ENCODE data around the gene PAX9.

Gene PAX9

DNA sequence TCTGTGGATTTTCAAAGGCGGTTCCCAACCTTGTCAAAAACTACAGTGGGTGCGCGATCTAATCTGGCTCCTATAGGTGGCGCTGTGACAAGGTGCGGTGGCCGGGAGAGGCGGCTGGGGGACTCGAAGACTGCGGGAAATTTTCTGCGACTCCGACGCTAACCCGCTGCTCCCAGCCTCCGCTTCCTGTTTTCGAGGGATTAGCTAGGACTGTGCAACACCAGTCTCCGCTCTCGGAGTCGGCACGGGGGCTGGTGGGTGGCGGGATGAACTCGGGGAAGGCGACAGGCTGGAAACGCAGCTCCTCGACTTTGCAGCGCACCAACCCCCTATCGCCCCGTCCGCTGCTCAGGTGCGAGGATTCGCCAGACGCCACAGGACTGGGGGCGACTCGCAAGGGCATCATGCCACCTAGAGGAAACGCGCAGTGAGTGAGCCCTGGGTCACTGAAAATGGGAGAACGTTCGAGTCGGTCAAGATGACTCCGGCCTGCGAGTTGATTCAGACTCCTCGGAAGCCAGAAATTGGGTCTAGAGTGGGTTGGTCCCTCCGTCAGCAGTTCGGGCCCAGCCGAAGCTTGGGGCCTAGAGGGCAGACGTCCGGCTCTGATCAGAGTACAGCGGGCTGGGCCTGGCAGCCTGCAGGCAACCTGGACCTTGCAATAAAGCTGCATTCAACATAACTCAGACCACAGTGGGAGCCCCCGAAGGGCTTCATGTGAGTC, 5.5 kb upstream of the PAX9 start:
- H3K27ac ChIP-seq, result no peak overlapping the region
- TF ChIP-seq, protein P1, sequence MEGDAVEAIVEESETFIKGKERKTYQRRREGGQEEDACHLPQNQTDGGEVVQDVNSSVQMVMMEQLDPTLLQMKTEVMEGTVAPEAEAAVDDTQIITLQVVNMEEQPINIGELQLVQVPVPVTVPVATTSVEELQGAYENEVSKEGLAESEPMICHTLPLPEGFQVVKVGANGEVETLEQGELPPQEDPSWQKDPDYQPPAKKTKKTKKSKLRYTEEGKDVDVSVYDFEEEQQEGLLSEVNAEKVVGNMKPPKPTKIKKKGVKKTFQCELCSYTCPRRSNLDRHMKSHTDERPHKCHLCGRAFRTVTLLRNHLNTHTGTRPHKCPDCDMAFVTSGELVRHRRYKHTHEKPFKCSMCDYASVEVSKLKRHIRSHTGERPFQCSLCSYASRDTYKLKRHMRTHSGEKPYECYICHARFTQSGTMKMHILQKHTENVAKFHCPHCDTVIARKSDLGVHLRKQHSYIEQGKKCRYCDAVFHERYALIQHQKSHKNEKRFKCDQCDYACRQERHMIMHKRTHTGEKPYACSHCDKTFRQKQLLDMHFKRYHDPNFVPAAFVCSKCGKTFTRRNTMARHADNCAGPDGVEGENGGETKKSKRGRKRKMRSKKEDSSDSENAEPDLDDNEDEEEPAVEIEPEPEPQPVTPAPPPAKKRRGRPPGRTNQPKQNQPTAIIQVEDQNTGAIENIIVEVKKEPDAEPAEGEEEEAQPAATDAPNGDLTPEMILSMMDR (IDR thresholded peaks at IDR 0.05), result peak; percentile 94
- no peak for TF ChIP-seq ZFX (IDR thresholded peaks at IDR 0.05; ENCODE audit: borderline replicate concordance)

- TF ChIP-seq ZFX (IDR thresholded peaks at IDR 0.05; ENCODE audit: borderline replicate concordance), result no peak
- TF ChIP-seq, protein P1 (IDR thresholded peaks at IDR 0.05), result no peak
- no peak overlapping the region for H3K27ac ChIP-seq
Observed at GRCh38 chr14:36656687-36657398, 4.8 kb upstream of the PAX9 start.

DNA sequence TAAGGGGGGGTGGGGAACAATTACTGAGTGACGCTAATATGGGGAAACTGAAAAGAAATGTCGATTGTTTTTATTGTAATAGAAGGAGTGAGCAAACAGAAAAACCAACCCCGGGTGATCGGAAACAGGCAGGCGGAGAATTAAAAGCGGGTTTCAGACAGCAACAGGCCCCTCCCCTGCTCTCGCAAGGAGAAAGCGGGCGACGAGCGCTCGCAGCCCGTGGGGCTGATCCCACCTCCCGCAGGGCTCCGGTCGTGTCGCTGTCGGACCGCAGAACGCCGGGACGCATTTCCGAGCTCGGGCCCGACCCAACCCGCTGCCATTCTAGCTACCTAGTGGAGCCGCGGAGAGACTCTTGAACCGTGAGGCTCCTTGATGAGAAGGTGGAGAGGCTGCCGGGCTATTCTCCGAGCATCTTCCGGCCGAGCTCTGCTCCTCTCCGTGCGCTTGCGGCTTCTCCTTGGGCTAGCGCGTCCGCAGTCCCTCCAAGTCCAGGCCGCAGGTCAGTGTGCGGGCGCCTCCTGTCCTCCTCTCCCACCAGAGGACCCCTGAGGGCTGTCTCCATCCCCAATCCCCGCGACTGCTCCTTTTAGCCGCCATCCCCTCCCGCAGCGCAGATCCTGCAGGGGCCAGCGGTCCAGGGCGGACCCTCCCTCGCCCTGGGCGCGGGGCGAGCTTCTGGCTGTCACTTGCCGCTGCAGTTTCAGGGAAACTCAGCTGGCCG, 4.1 kb upstream of the PAX9 start:
- no peak for TF ChIP-seq ZFX (IDR thresholded peaks at IDR 0.05; ENCODE audit: borderline replicate concordance)
- TF ChIP-seq, protein P1 (IDR thresholded peaks at IDR 0.05), result no peak
- H3K27ac ChIP-seq, result no peak overlapping the region

GRCh38 chr14:36658123-36659009, 3.3 kb upstream of the PAX9 start:
- no peak for TF ChIP-seq ZFX (IDR thresholded peaks at IDR 0.05; ENCODE audit: borderline replicate concordance)
- TF ChIP-seq, protein P1 (IDR thresholded peaks at IDR 0.05), result no peak
- H3K27ac ChIP-seq, result no peak overlapping the region

GRCh38 chr14:36659010-36659821, 2.4 kb upstream of the PAX9 start:
- no peak for TF ChIP-seq ZFX (IDR thresholded peaks at IDR 0.05; ENCODE audit: borderline replicate concordance)
- TF ChIP-seq, protein P1 (IDR thresholded peaks at IDR 0.05), result no peak
- H3K27ac ChIP-seq, result no peak overlapping the region

Data from 22Rv1 (cell line).